SIG-M5 treated with dmso at 0.1 percent for 504 hours (cell line): ENCODE measurements around the gene GALNT13.

Experiments
- DNase-seq: peaks from one replicate; lab custom pipeline; 2025; ENCODE audit not compliant: unreplicated experiment; lab: John Stamatoyannopoulos, UW

The GALNT13 gene

DNA sequence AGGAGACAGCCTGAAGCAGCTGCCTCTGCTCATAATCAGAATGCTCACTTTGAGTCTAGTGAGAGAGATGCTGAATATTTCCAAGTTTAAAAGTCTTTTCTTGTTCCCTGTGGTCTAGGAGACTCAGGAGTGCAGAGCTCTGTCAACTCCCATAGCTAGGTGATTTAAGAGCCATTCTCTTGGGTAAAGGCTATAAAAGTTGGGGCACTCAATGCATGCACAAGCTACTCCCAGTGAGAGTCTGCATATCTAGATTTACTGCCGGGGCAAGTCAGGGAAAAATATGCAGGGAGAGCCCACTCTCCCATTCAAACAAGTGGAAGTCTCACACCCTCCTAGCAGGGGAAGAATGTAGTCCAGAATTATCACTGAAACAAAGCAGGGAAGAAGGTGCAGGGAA lies 418.1 kb downstream of the GALNT13 start:
- no peak for DNase-seq

DNA sequence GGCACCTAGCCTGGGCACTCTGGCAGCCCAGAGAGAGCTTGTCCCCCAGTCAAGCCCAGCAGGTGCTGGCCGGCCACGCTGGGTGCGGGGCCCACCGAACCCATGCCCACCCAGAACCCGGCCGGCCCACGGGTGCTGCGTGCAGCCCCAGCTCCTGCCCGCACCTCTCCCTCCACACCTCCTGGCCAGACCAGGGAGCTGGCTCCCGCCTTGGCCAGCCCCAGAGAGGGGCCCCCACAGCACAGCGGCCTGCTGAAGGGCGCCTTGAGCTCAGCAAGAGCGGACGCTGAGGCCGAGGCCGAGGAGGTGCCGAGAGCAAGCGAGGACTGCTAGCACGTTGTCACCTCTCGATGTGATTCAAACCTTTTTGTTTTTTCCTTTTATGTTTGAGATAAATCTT lies 419.8 kb downstream of the GALNT13 start:
- DNase-seq: no peak

DNA sequence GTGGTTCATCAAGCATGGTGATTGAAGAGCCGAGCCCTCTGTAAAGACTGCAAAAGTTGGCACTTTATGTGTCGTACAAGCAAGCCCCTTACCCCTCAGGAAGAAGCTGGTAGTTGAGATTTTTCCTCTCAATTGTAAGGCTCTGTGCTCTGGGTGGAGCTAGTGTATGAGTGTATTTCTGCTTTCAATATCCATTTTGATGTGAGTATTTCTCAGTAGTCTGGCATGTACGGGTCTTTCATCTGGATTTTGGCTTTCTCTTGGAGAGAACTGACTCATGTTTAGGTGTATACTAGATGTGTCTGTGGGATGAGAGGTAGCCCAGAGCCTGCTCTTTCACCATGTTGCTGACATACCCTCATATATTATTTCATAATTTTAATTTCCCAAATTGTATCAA lies 420.2 kb downstream of the GALNT13 start:
- DNase-seq: no peak

DNA sequence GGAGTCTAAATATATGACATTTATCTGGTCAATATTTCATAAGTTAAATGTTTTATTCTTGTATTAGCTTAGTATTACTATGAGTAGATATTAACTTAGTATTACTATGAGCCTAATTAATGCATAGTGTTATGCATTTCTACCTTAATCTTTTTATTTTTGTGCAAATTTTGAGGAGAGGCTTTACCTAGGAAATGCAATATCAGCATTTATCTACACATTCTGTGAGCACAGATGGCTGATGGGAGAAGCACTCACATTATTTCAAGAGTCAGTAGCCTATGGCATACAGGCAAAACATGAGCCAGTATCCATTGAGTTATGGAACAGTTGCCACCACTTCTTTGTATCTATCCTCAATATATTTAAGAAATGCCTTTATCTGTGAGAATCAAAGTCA lies 422.1 kb downstream of the GALNT13 start:
- no peak for DNase-seq

DNA sequence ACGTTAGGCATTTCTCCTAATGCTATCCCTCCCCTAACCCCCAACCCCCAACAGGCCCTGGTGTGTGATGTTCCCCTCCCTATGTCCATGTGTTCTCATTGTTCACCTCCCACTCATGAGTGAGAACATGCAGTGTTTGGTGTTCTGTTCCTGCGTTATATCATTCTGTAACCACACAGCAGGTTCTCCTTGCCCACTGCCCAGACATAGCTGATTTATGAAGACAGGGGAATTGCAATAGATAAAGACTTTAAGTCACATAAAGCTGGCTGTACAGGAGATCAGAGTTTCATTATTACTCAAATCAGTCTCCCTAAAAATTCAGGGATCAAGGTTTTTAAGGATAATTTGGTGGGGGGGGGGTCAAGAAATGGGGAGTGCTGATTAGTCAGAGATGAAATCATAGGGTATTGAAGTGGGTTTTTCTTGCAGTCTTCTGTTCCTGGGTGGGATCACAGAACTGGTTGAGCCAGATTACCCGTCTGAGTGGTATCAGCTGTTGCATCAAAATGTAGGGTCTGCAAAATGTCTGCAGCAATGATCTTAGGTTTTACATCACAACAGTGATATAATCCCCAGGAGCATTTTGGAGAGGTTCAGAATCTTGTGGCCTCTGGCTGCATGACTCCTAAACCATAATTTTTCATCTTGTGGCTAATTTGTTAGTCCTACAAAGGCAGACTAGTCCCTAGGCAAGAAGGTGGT lies 434.7 kb downstream of the GALNT13 start:
- DNase-seq: no peak

DNA sequence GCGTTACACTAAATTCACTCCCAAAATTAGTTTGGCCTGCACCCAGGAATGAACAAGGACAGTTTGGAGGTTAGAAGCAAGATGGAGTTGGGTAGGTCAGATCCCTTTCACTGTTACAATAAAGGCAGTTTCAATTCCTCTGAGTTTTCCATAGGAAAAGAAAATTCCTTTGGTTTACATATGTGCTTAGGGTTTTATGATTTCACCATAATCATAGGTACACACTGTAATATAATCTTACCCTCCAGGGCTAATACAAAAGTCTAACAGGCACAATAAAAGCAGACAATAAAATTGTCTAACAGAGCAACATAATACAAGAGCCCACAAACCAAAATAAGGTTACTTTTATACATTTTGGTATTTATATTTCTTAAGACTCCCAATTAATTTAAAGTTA lies 435.3 kb downstream of the GALNT13 start:
- no peak for DNase-seq

DNA sequence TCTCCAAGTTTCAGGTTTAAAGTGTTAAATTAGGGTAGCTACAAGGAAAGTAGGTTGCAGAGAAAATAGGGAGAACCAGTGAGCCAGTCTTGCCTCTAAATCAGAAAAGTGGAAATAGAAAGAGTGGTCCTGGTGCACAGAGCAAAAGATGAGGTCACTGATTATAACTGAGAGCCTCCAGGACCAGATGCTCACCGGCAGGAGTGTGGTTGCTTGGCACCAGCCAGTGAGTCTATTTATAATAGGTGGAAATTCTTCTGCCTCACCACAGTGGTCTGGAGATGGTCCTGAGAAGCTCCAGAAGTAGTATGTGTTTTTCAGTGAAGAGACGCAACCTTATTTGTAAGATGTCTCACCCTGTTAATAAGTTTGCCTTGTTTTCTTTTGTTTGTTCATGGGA lies 452.9 kb downstream of the GALNT13 start:
- DNase-seq: no peak

DNA sequence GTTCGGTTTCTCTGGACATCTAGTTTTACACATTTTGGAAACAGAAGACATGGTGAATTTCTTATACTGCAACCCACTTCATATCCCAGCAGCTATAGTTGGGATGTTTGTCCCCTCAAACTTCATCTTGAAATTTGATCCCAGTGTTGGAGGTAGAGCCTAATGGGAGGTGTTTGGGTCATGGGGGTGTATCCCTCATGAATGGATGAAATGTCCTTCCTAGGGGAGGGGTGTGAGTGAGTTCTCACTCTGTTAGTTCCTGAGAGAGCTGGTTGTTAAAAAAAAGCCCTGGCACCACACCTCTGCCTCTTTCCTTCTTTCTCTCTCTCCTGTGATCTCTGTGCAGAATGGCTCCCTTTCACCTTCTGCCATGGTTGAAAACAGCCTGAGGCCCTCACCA lies 457.8 kb downstream of the GALNT13 start:
- no peak for DNase-seq

DNA sequence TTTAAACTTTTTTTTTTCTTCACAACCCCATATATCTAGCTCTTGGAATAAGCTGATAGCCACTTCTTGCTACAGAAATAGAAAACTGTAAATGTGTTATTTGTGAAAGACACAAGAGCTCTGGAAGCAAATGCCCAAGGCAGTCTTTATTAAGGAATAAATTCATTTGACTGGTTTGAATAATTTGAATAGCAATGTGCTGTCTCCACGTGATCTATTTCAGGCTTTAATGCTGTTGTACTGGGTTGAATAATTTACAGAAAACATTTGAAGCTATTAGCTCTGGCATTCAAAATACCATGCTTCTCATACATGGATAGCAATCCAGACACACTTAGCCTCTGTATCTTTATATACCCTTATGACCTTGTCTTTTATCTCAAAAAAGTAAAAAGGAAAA lies 460.1 kb downstream of the GALNT13 start:
- no peak for DNase-seq

DNA sequence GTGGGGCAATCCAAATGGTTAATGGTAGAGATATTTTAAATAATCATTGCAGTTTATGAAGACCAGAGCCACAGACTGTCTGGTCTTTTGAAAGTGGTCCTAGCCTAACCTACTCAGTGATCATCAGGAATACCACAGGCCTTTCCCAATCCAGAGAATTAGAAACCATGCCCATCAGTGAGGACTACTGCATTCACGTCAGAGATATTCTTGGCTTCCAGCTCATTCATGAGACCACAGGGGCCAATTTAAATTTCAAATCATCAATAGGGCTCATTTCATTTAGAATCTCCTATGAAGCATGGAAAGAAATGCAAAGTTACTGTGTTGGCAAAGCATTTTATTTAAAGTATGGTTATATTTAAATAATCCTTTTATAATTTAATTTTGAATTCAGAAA lies 464.5 kb downstream of the GALNT13 start:
- DNase-seq: no peak

DNA sequence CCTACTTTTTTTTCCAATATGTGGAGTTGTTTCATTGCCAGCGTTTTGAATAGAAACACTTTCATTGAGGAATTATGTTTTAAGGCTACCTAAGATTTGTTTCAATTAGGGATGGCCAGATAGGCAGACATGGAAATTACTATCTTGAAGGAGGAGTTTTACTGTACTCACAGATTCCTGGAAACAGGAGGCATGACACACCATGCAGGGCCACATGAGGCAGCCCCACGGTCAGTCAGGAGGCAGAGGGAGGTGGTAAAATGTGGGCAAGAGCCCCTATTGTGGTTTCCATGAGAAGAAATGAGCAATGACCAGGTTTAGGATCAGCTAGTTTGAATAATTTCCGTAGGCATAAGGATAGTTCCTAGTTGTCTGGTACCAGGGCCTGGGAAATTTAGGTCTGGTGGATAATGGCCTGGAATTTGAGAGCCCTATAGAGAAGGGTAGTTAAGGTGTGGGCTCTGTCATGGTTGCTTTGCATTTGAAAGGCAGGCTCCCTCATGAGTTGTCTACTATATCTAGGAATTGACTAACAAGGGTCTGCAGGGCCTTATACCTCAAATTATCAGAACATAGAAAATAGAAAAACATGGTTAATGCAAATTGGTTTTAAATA lies 466.7 kb downstream of the GALNT13 start:
- DNase-seq: no peak

DNA sequence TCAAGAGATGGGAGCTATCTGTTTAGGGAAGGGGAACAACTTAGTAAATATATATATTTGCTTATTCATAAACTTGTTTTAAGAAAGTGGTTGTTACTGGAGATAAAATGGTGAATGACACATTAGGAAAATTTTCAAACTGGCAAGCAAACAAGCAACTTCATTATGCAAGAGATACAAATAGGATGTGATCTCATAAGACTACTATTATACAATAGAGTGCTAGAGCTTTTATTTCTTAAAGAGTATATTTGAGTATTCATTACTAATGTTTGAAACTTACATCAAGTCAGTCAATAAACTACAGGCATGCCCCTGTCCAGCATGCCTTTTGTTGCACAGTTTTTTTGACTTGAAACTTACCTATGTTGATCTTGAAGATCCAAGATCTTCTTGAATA lies 471.6 kb downstream of the GALNT13 start:
- no peak for DNase-seq

DNA sequence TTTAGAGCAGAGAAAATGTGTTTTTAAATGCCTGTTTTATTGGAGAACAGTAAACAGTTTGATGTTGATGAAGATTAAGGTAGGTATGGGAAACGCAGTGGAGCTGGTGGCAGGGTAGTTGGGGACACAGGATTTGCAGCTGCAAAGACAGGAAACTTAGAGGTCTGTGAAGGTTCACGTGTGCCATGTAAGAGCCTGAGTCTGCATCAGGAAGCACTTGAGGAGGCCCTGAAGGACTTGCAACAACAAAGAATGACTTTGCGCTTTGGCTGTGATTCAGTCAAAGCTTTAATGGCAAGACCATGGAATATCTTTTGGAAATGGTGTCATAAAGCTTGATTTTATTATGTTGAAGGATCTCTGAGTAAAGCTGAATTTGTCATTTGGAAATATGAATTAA lies 479.2 kb downstream of the GALNT13 start:
- no peak for DNase-seq

DNA sequence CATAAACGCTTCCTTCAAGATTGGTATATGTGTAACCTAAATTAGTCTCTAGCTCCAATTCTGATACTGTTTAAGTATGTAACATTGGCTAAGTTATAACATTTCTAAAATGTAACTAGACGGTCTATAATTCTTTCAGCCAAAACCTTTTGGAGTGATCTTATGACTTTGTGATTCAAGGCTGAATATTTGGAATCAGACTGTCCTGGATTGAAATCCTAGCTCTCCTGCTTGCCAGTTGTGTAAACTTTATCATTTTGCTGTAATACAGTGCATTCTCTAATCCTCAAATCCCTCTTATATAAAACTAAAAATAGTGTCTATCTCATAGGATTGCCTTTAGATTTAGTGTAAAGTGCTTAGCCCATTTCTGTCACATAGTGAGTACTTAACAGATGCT lies 489.6 kb downstream of the GALNT13 start:
- DNase-seq: no peak

DNA sequence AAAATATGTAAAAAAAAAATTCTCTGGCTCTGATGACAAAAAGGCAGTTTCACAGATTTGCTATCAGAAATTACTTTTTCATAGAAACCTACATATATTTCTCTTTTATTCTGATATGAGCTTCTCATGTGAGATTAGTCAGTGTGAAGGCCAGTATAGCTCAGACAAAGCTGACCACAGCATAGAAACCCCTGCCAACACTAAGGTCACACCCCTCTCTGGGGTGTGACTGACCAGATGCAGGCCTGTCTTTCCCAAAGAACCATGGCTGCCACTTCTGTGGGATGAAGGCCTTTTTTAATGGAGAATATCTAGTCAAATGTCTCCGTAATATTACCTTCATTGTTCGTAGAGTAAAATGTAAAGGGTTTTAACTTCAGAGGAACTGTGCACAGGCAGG lies 496.4 kb downstream of the GALNT13 start:
- no peak for DNase-seq

DNA sequence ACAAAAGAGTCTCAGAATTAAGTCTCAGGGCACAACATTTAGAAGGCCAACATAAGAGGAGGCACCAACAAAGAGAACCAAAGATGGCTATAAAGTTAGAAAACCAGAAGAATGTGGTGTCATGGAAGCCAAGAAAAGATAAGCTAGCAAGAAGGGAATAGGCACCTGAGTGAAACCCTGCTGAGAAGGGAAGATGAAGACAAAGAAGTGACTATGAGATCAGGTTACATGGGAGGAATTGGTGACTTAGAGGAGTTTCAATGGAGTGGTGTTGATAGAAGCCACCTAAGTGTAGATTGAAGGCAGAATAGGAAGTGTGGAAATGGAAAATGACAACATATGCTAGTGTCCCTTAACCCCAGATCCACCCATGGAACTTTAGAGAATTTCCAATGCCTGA lies 499.2 kb downstream of the GALNT13 start:
- no peak for DNase-seq

DNA sequence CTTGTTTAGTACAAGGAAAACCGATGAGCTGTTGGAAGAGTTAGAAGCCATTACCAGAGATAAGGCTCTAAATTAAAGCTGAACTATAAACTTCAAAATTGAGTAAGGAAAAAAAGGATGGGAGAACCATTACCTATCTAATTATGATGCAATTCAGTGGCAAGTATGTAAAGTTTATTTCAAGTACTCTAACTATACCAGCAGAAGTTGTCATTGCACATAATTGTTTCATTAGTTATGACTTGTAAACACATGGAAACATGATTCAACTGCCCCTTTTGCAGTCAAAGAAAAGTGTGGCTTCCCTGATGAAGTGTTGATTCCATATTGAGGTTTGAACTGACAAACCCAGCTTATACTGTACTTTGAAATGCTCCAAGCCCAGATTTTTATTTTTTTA lies 502.7 kb downstream of the GALNT13 start:
- no peak for DNase-seq

DNA sequence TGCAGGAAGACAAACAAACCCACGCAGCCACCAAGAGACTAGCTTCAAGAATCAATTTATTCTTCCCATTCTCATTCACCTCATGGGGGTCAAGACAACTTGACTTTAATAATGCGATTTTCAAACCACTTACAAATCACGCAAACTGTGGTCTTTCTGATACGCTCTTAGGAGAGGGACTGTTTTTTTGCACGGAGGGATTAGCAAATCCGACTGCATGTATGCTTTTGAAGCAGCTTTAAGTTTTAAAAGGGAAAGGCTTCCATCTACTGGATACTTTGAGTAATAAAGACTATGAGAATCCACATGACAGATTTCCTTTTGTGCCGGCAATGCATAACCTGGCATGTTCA lies 503.8 kb downstream of the GALNT13 start:
- peak; percentile 50 for DNase-seq

DNA sequence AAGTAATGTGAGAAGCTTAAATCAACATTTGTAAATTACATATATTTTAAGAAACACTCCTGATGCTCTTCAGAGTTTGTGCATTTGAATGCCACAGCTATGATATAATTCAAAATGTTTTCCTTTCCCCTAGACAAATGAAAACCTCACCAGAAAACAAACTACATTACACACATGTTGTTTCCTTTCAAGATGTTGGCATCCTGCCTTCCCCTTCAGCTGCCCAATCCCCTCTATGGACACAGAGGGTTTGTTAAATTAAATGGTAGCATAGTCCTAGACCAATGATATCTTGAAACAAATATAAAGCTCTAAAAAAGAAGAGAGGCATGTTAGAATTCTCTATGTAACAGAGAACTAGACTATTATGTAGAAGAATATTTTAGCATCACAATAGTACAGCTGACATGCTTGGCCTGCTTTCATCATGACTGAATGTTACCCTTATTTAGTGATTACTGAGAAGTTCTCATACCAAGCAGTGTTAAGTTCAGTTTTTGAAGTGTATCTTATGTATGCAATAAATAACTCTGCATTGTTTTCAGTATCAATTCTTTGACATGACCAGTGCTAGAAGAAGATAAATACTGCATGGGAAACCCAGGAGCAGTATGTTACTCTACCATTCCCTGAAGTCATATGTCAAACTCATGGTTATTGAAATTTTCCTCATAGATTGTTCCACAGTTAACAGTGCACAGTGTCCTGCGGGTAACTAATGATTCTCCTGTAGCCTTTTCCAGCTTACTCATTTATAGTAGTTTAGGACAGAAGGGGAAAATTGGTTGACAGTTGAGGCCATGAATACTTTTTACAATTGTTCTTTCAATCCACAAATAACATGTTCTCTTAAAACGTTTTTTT lies 510.4 kb downstream of the GALNT13 start:
- no peak for DNase-seq

DNA sequence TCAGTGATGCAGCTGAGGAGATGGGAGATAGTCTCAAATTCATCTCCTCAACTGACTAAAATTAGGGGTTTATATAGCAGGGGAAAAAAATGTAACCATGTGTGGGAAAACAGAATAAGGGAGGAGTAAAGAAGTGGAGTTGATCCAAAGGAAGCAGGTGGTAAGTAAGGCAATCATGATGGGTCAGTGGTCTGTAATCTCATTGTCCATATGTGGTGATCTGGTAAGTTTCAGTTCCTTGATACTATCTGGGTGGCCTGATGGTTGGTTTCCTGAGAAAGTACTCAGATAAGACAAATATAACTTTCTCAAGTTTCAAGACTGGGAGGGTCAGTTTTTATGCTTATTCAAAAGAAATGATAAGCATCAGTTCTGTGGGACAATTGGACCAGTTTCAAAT lies 514.5 kb downstream of the GALNT13 start:
- no peak for DNase-seq

DNA sequence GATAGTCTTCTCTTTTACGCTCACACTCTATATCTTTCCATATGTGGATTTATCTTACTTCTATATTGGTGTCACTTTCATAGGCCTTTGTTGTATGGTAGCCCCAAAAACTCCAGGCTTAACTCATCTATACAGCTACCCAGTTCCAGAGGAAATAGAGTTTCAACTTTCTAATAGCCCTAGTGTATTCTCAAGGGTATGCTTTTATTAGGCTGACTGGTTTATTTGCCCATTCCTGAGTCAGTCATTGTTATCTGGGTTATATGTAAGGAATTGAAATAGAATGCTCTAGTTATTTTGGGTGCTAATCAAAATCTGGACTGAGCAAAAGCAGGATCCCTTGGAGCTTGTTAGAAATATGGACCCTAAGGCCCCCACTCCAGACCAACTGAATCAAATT lies 519.3 kb downstream of the GALNT13 start:
- no peak for DNase-seq

DNA sequence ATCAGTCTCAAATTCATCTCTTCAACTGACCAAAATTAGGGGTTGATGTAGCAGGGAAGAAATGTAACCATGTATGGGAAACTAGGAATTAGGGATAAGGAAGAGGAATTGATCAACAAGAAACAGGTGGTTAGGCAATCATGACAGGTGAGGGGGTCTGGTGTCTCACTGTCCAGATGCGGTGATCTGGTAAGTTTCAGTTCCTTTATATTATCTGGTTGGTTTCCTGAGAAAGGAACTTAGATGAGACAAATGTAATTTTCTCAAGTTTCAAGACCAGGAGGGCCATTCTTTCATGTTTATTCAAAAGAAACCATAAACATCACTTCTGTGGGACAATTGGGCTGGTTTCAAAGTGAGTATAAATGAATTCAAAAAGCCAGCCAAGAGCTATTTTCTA lies 520.5 kb downstream of the GALNT13 start:
- DNase-seq: no peak
